Endothelial cell (in vitro differentiated cells): ENCODE results near the gene GLRX5. TPM values are rescaled to one million over a fixed set of nuclear protein-coding genes. Genes with fewer than 3 reads are reported as not detected.

Experiments
- DNase-seq: peaks from one replicate; pipeline ENCODE4 v3.0.0; 2021; ENCODE audit warnings: low spot score
- H3K27ac Mint-ChIP-seq: one replicate; pipeline ENCODE4 v1.8.0; 2021; ENCODE audit warnings: mixed read lengths, inconsistent platforms; ENCODE audit not compliant: unreplicated experiment
- H3K27me3 Mint-ChIP-seq: one replicate; pipeline ENCODE4 v1.8.0; 2021; ENCODE audit warnings: mild to moderate bottlenecking, moderate library complexity, mixed read lengths, inconsistent platforms; ENCODE audit not compliant: unreplicated experiment
- H3K36me3 Mint-ChIP-seq: one replicate; pipeline ENCODE4 v1.8.0; 2021; ENCODE audit warnings: mild to moderate bottlenecking, low read depth, mixed read lengths, inconsistent platforms; ENCODE audit not compliant: unreplicated experiment
- H3K4me1 Mint-ChIP-seq: one replicate; pipeline ENCODE4 v1.8.0; 2021; ENCODE audit warnings: mild to moderate bottlenecking, mixed read lengths, inconsistent platforms; ENCODE audit not compliant: unreplicated experiment
- H3K4me3 Mint-ChIP-seq: one replicate; pipeline ENCODE4 v1.8.0; 2021; ENCODE audit warnings: mild to moderate bottlenecking, mixed read lengths, inconsistent platforms; ENCODE audit not compliant: unreplicated experiment
- H3K9me3 Mint-ChIP-seq: one replicate; pipeline ENCODE4 v1.8.0; 2021; ENCODE audit warnings: mixed read lengths, inconsistent platforms; ENCODE audit not compliant: unreplicated experiment
- long read RNA-seq: library from polyadenylated mRNA; unstranded; transcript quantifications from one replicate; pipeline ENCODE4 v2.0.0, GENCODE V29; 2020; ENCODE audit not compliant: unreplicated experiment
- total RNA-seq: library from RNA; stranded (reverse); fragmentation: NEBNext Ultra II Directional; extraction: Animal tissue kit (Norgen Biotek cat#: 25700); gene quantifications from one replicate; pipeline ENCODE4 v1.2.1, GENCODE V29; 2021; ENCODE audit not compliant: unreplicated experiment
- TF ChIP-seq, protein P1 (sequence below): fragments of 200-600 bp; sonication (generic); IDR thresholded peaks from one replicate; pipeline ENCODE4 v1.5.0; 2021; ENCODE audit warnings: antibody characterized with exemption; ENCODE audit not compliant: unreplicated experiment

Gene GLRX5
- total RNA-seq = 40.3 TPM
- long read RNA-seq, transcript GLRX5-201 (2 exons, 1,564 nt) = major isoform, 12 of 12 reads
- long read RNA-seq, partial matches to known transcripts = 0 of 12 reads
- long read RNA-seq, other reads (novel, unspliced or antisense) = 0 of 12 reads

DNA sequence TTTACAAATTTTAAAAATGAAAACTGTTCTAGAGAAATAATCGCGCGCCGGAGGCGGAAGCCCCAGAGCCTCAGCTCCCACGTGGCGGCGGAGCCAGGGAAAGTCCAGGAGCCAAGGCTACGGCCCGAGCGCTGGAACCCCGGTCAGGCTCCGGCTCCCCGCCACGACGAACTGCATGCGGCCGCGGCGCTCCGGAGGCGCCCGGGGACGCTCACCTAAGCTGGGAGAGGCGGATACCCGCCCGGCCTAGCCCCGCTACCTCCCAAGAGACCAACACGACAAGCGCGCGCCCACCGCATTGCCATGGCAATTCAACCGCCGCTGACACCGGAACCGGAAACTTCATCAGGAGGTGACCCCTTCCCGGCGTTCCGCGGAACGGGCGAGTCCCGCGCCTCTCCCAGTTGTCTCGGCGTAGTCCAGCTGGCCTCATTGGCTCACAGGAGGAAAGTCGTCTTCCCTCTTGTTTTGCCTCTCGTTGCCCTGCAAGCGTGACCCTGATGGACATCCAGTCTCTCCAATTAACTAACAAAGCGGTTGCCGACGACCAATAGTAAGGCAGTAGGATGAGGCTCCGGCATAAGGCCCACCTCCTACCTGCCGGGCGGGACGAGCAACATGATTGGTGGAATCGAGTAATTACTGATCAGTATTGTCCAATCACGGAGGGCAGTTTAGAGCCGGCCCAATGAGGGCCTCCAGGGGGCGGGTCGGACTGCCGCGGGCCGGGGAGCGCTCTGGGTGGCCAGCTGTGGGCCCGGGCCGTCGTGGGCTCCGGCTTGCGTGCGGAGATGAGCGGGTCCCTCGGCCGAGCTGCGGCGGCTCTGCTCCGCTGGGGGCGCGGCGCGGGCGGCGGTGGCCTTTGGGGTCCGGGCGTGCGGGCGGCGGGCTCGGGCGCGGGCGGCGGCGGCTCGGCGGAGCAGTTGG is at the start of gene GLRX5:
TSS of gene GLRX5 (plus strand) at position 752 of the 927 bp plus-strand sequence. CDS start at position 792, 40 bp downstream.
- peaks cover 3% of the 10 kb centered on the region for H3K36me3 Mint-ChIP-seq
- H3K4me3 Mint-ChIP-seq = peak within 1 kb of the TSS; percentile 99
- no peaks in the 10 kb centered on the region for H3K9me3 Mint-ChIP-seq
- peaks cover 5% of the 10 kb centered on the region for H3K27me3 Mint-ChIP-seq
- peaks cover 8% of the 10 kb centered on the region for H3K4me1 Mint-ChIP-seq
- peak within 1 kb of the TSS; percentile 92 for H3K27ac Mint-ChIP-seq
- TF ChIP-seq, protein P1, sequence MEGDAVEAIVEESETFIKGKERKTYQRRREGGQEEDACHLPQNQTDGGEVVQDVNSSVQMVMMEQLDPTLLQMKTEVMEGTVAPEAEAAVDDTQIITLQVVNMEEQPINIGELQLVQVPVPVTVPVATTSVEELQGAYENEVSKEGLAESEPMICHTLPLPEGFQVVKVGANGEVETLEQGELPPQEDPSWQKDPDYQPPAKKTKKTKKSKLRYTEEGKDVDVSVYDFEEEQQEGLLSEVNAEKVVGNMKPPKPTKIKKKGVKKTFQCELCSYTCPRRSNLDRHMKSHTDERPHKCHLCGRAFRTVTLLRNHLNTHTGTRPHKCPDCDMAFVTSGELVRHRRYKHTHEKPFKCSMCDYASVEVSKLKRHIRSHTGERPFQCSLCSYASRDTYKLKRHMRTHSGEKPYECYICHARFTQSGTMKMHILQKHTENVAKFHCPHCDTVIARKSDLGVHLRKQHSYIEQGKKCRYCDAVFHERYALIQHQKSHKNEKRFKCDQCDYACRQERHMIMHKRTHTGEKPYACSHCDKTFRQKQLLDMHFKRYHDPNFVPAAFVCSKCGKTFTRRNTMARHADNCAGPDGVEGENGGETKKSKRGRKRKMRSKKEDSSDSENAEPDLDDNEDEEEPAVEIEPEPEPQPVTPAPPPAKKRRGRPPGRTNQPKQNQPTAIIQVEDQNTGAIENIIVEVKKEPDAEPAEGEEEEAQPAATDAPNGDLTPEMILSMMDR = no peak
- peak; percentile 94 for DNase-seq

GRCh38 chr14:95485222-95485819 is 49.5 kb upstream of the GLRX5 start:
- H3K27me3 Mint-ChIP-seq = peaks cover 4% of the 10 kb centered on the region
- no peaks in the 10 kb centered on the region for H3K9me3 Mint-ChIP-seq
- H3K4me3 Mint-ChIP-seq = no peak overlapping the region
- no peaks in the 10 kb centered on the region for H3K36me3 Mint-ChIP-seq
- no peak overlapping the region for H3K27ac Mint-ChIP-seq
- TF ChIP-seq, protein P1 = no peak
- no peak for DNase-seq
- no peaks in the 10 kb centered on the region for H3K4me1 Mint-ChIP-seq

GRCh38 chr14:95486875-95487668 is 47.8 kb upstream of the GLRX5 start:
- no peaks in the 10 kb centered on the region for H3K9me3 Mint-ChIP-seq

DNA sequence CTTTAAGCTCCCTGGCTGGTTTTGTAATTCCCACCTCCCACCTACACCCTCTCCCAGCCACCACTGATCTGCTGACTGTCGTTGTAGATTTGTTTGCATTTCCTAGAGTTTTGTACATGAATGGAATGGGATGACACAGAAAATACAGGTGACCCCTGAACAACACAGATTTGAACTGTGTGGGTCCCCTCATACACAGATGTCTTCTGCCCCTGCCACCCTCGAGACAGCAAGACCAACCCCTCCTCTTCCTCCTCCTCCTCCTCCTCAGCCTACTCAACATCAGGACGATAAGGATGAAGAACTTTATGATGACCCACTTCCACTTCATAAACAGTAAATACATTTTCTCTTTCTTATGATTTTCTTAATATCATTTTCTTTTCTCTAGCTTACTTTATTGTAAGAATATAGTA is 47.2 kb upstream of the GLRX5 start:
- H3K9me3 Mint-ChIP-seq = no peaks in the 10 kb centered on the region
- TF ChIP-seq, protein P1 = no peak
- no peak overlapping the region for H3K27ac Mint-ChIP-seq
- H3K36me3 Mint-ChIP-seq = no peaks in the 10 kb centered on the region
- no peak for DNase-seq
- H3K4me1 Mint-ChIP-seq = no peaks in the 10 kb centered on the region
- peaks cover 1% of the 10 kb centered on the region for H3K27me3 Mint-ChIP-seq
- H3K4me3 Mint-ChIP-seq = no peak overlapping the region

More at GRCh38 chr14:95486875-95487668, 47.8 kb upstream of the GLRX5 start:
- peaks cover 1% of the 10 kb centered on the region for H3K27me3 Mint-ChIP-seq
- TF ChIP-seq, protein P1 = no peak
- no peaks in the 10 kb centered on the region for H3K36me3 Mint-ChIP-seq
- no peak overlapping the region for H3K4me3 Mint-ChIP-seq
- DNase-seq = no peak
- H3K4me1 Mint-ChIP-seq = no peaks in the 10 kb centered on the region
- H3K27ac Mint-ChIP-seq = no peak overlapping the region
